NCI-H510A treated with DMSO at 0.1 percent for 48 hours (cell line): ENCODE data around the gene NR3C2.

ENCODE experiments used
- DNase-seq: peaks from one replicate; lab custom pipeline; 2025; lab: John Stamatoyannopoulos, UW

The NR3C2 gene

DNA sequence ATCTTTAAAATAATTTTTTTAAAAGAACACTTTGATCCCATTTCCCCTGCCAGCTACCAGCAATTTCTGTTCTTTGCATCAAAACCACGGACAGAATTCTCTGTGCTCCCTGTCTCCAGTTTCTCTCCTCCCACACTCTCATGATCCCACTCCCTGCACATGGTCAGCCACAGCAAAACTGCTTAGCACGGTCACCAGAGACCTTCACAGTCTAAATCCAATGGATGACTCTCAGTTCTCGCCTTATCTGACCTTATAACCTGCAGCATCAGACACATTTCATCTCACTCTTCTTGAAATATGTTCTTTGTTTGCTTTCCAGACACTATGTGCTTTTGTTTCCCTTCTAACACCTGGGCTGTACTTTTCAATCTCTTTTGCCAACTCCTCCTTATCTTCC is 131.5 kb downstream of the NR3C2 start:
- no peak for DNase-seq

DNA sequence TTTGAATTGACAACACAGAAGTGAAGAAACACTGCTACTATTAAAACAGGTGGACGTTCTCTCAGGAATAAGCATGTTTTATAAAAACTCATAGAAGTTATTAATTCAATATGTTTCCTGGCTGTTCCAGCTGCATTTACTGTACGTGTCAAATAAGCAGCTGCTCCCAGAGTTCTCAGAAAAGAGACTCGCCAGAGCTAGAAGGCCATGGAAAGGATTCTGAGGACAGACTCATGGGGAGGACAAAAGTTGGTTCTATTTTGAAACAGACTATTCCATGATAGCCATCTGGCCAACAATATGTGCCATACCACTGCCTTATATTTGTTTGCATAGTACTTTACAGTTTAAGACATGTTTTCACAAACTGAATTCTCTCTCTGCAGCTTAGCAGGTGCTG is 136.5 kb downstream of the NR3C2 start:
- DNase-seq, result no peak

- no peak for DNase-seq
Observed at GRCh38 chr4:148302416-148302815, 139.8 kb downstream of the NR3C2 start.

DNA sequence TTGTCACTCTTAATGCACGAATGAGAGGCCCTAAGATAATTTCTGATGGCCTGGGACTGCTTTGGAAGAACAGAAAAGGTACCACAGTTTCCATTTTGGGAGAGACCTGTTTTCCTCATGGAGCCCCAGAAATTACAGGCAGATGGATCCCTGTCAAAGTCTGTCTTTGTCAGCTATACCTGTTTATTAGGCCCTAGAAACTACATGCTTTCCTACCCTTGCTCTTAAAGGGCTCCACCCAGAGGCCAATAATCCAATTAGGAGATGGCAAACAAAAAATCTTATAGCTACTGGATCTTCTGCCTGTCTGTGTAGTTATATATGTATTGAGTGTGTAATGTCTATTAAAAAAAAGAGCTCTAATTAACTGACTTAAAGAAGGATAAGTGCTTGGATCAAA is 141.3 kb downstream of the NR3C2 start:
- DNase-seq, result no peak

DNA sequence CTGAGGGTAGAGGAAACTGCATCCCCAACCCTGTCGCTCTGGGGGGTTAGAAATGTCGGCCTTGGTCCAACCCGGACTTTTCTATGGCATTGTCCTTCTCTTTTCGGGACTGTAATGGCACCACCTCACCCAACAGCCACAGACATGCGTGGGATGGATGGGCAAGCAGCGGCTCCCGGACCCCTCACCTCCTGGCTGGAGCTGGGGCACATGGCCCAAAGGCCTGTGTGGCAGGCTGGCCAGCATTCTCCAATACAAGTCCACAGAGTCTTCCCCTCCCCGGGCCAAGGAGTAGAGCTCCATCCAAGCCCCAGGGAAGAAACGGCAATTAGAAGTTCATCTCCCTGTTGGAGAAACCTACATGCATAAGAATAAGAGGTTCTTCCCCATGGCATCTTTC is 142.9 kb downstream of the NR3C2 start:
- no peak for DNase-seq

DNA sequence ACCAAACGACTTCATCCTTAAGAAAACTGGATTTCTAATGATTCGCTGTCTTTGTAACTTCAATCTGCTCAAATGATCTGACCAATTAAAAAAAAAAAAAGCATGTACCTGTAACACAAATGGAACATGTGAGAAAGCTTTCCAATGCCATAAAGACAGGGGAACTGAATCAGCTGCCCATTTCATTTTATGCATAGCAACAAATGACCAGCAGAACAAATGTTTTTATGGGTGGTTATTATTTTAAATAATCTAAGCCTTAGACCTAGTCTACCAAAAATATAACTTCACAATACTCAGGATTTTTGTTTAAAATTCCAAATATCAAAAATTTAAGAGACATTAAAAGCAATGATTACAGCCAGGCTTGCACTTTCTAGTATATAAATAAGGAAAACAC is 145.7 kb downstream of the NR3C2 start:
- DNase-seq, result no peak

DNA sequence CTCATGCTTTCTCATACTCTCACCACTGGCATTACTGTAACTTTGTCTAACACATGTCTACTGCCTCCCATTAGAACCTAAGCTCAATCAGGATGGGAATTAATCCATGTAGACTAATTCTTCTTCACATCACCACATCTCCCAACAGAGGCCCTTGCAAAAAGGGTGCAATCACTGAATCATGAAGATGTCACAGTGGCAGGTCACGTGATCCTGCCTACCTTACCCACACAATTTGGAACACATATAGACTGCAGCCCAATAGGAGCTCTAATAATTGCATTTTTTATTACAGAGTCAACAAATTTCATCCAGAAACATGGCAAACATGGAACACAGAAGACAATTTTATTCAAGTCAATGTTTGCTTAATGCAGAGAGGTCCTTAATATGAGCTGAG is 146.6 kb downstream of the NR3C2 start:
- no peak for DNase-seq

DNA sequence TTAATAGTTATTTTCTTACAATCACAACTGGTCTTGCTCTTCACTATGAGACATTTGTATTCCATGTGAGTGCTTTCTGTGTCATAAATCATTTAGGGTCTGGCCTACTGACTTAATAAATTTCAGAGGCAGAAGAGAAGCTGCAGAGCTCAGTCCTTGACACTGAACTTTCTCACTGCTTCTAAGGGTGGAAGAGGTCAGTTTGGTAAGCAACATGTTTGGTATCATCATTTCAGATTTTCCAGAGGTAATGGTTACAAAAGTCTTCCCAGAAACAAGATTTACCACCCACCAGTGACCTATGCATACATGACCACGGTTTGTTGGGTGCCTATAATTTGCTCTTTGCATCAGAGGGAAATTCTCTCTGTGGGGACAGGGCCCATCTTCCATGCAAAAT is 148.6 kb downstream of the NR3C2 start:
- DNase-seq, result no peak

- no peak for DNase-seq
Observed at GRCh38 chr4:148292686-148293085, 149.5 kb downstream of the NR3C2 start.

GRCh38 chr4:148289740-148290139 is 152.5 kb downstream of the NR3C2 start:
- DNase-seq, result peak; percentile 1

DNA sequence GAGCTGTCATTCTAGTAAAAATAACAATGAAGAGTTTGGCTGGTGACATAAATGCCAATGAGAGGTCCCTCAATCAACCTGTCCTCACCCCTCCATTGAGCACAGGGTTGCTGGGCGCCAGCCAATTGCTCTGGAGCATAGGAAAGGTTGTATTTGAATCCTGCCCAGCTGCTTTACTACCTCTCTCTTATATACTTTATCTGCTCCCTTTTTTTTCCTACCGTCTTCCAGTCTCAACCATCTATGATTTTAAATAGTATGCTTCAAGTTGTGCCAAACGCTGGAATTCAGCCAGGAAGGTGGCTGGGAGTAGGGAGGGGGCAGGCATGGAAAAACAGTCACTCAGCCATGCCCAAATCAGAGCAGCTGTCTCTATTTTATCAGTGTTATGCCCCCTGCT is 153.8 kb downstream of the NR3C2 start:
- no peak for DNase-seq

GRCh38 chr4:148287111-148287510 is 155.1 kb downstream of the NR3C2 start:
- DNase-seq, result no peak

DNA sequence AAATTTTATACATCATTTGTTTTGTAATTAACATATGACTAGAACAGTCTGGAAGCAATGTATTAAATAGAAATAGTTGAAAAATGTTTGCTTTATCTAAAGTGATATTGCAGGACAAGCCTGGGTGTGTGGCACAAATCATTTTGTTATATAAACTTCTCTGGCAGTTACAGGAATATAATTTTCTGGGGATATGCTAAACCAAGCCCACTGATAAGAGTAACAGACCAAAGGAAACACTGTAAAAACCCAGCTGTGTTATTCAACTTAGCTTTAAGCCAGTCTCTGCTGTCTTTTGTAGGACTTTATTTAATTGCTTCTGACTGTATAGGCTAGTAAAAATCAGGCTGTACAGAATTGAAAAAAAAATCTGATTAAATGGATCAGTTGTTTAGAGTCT is 156.2 kb downstream of the NR3C2 start:
- DNase-seq, result no peak

DNA sequence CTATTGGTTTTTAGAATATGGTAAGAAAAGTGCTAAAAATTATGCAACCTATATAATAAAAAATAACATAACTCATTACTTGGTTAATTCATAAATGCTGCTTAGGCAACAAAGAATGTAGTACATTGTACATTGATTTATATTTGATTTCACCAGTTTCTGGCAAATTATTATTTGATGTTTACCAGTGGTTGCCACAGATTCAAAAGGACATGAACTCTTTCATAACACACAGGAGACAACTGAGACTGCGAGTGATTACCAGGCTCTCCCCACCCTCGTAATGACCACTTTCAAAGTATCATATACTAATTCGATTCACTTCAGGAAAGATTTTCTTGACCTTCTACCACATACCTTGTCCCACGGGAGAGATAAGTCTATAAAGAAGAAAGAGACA is 158.5 kb downstream of the NR3C2 start:
- no peak for DNase-seq

DNA sequence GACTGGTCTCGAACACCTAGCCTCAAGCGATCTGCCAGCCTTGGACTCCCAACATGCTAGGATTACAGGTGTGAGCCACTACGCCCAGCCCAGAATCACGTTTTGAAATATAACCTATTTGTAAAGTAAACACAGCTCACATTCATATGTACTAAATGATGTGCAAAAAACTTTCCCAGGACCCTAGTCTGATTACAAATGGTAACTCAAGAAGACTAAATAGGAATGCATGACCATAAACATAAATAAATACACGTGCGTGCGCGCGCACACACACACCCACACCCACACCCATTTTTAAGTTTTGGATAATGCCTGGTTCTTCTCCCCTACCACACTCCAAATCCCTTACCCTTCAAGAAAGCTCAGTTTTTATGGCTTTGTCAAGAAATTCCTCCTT is 163.9 kb downstream of the NR3C2 start:
- DNase-seq, result no peak

DNA sequence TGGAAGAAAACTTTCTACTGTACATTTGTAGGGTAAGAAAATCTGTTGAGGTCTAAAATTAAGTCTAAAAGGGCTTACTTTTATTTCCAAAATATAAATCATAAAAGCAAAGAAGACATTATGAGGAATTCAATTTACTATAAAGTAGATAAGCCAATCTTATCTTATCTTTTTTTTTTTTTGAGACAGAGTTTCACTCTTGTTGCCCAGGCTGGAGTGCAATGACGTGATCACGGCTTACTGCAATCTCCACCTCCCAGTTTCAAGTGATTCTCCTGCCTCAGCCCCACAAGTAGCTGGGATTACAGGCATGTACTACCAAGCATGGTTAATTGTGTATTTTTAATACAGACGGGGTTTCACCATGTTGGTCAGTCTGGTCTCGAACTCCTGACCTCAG is 166.9 kb downstream of the NR3C2 start:
- no peak for DNase-seq

DNA sequence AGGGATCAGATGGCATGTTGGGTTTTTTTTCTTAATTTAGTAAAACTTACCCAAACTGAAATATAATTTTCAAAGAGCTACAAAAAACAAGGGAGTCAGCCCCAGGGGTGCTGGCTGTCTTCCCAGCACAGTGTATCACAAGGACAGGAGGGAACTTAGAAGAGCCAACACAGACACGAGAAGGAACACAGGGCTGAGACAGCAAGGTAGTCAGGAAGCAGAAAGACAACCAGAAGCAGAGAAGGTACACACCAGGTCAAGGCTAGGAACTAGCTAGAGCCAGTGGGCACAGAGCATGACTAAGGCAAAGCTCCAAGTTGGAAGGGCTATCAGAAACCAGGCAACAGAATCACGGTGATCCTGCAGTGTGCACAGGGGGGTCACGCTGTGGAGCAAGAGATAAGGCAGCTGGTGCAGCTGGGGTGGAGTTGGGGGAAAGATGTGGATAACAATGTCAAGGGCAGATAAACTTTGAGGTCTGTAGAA is 168.7 kb downstream of the NR3C2 start:
- no peak for DNase-seq

DNA sequence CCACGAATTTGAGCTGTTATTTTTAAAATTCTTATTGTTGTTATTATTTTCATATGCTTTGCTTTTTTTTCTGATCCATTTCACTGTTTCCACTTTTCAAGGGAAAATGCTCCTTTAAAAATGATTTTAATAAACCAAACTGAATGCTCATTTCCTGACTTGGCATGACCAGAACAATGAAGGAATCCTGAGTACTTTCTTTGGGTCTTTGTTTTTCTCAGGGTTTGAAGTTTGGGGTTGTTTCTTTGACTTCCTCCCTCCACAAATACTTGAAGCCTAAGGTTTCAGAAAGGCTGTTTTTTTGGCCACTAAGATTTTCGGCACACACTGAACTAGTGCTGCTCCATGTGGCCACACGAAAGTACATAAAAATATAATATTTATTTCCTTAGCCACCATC is 171.0 kb downstream of the NR3C2 start:
- no peak for DNase-seq

DNA sequence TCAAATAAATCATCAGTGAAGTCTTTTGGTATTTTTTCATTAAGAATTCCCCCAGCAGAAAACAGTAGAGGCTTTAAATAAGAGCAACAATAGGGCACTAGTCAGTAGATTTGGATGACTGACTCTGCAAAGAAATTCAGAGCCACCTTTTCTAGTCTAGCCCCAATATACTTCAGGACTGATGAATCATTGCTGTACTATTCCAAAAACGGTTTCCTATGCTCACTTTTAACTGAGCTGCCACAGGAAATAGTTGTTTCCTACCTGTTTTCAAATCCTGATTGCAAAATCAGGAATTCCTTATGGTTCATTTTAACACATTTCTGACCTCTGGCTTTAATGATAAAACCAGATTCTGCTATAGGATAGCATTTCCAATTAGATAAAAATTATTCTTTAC is 171.6 kb downstream of the NR3C2 start:
- DNase-seq, result no peak

- DNase-seq, result no peak
Observed at GRCh38 chr4:148268835-148269234, 173.4 kb downstream of the NR3C2 start.

GRCh38 chr4:148266921-148267320 is 175.3 kb downstream of the NR3C2 start:
- DNase-seq, result no peak

DNA sequence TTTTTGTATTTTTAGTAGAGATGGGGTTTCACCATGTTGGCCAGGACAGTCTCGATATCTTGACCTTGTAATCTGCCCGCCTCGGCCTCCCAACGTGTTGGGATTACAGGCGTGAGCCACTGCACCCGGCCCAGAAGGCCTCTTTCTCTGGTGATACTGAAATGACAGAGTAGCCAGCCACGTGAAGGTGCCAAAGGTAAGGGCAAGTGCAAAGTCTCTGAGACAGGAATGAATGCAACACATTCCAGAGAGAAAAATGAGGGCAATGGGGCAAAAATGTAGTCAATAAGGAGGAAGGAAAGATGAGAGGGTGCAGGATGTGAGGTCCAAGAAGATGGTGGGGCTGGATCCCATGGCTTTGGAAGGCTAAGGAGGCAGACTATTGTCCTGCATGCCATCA is 176.0 kb downstream of the NR3C2 start:
- no peak for DNase-seq

- DNase-seq, result no peak
Observed at GRCh38 chr4:148265627-148266026, 176.6 kb downstream of the NR3C2 start.

DNA sequence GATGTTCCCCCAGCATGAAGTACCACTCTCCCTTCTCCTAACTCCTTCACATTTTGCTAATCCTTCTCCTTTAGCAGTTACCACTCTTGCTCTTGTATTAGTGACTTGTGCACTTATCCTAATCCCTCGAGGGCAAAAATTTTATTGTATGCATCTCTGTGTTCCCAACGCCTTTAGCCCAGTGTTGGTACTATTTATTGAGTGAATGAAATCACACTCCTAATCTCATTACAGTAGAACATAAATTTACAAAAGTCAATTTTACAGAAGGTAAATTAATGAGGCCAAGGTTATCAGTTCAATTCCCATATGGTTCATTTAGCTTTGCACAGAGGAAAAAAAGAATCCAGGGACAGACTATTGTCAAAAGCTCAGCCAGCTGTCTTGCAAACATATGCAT is 178.4 kb downstream of the NR3C2 start:
- no peak for DNase-seq

DNA sequence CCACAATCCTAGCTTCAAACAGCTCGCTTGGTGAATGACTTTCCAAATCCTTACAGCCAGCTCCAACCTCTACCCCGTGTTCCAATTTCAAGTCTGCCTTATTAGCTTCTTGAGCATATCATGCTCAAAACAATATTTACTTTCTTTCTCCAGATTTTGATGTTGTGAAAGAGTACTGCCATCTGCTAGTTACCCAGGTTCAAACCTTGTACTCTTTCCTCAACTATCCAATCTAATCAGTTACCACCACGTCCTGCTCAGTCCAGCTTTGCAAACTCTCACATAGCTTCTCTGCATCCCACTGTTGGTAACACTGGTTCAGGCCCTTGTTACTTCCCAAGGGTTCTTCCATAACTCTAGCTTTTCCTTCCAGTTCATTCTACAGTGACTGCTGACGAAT is 179.1 kb downstream of the NR3C2 start:
- no peak for DNase-seq
